Measurements from ENCODE around the gene CYTH3. TPM values are rescaled to one million over a fixed set of nuclear protein-coding genes. Genes with fewer than 3 reads are reported as not detected.
"Not testable (repeated sequence)": the region's sequence is repeated elsewhere in the genome, so short reads cannot be mapped to it uniquely, and the experiment has no call there.

The CYTH3 gene
- total and polyA plus RNA-seq, 2 donors (not counting 3 experiments of a cell fraction or from before 2014, with no cell fraction given): 8.6 to 11.2 TPM

DNA sequence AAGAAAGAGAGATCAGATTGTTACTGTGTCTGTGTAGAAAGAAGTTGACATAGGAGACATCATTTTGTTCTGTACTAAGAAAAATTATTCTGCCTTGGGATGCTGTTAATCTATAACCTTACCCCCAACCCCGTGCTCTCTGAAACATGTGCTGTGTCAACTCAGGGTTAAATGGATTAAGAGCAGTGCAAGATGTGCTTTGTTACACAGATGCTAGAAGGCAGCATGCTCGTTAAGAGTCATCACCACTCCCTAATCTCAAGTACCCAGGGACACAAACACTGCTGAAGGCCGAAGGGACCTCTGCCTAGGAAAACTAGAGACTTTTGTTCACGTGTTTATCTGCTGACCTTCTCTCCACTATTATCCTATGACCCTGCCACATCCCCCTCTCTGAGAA is 49.0 kb downstream of the CYTH3 start:
- CTCF ChIA-PET; dilution Hi-C loops (cut with MboI; ENCODE audit: extremely low pct_ligation_motif_present, low sequenced_read_pairs): not testable (repeated sequence)

DNA sequence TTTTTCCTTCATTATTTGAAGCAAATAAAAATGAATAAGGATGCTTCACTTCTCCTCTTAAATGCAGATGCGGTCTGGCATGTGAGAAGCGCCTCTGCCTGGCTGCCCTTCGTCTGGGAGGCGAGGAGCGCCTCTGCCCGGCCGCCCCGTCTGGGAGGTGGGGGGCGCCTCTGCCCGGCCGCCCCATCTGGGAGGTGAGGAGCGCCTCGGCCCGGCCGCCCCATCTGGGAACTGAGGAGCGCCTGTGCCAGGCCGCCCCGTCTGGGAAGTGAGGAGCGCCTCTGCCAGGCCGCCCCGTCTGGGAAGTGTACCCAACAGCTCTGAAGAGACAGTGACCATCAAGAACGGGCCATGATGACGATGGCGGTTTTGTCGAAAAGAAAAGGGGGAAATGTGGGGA is 49.4 kb downstream of the CYTH3 start:
- H3K9me1 ChIP-seq (replicated peaks; ENCODE audit: control insufficient read depth, extremely low read depth, insufficient read depth, low read length); H3K79me2 ChIP-seq (ENCODE audit: control insufficient read depth, insufficient read depth, low read length); H3K9ac ChIP-seq (replicated peaks; ENCODE audit: extremely low read depth, insufficient read depth, low read length); POLR2A ChIA-PET; H3K36me3 ChIP-seq (ENCODE audit: control insufficient read depth in 2 of 2, extremely low read depth in 1 of 2, insufficient read depth in 2 of 2, low read length in 2 of 2); DNase-seq (ENCODE audit: low read depth, low spot score); H4K20me1 ChIP-seq (replicated peaks; ENCODE audit: control insufficient read depth, extremely low read depth, insufficient read depth, low read length); H3K4me1 ChIP-seq (ENCODE audit: control insufficient read depth, extremely low read depth, insufficient read depth, low read length); H3K9me3 ChIP-seq (replicated peaks; ENCODE audit: control insufficient read depth, insufficient read depth, low read length); H3K4me2 ChIP-seq (ENCODE audit: insufficient read depth, low read length); BruUV-seq (replicated peaks); H3K4me3 ChIP-seq (replicated peaks in 1 of 3; ENCODE audit: insufficient read depth in 1 of 3, low read depth in 1 of 3, low read length in 3 of 3); H2AFZ ChIP-seq (ENCODE audit: low read depth, low read length); H3K27me3 ChIP-seq (ENCODE audit: control insufficient read depth in 2 of 2, insufficient read depth in 2 of 2, low read length in 2 of 2); dilution Hi-C loops (cut with MboI; ENCODE audit: extremely low pct_ligation_motif_present, low sequenced_read_pairs); FAIRE-seq; H3K27ac ChIP-seq (ENCODE audit: insufficient read depth, low read depth, low read length); intact Hi-C loops (cut with micrococcal nuclease): not testable (repeated sequence)
- CTCF ChIA-PET: interaction anchor here (1.3 kb wide), 1 partner anchor 63 kb away, joined by 3 read pairs; no protein-coding TSS in a partner anchor

More for the DNA sequence above, 49.0 kb downstream of the CYTH3 start:
- H3K27me3 ChIP-seq (ENCODE audit: control insufficient read depth in 2 of 2, insufficient read depth in 2 of 2, low read length in 2 of 2); H2AFZ ChIP-seq (ENCODE audit: low read depth, low read length); H3K27ac ChIP-seq (ENCODE audit: insufficient read depth, low read depth, low read length); intact Hi-C loops (cut with micrococcal nuclease); BruUV-seq (replicated peaks); DNase-seq (ENCODE audit: low read depth, low spot score); FAIRE-seq; H3K79me2 ChIP-seq (ENCODE audit: control insufficient read depth, insufficient read depth, low read length); H4K20me1 ChIP-seq (replicated peaks; ENCODE audit: control insufficient read depth, extremely low read depth, insufficient read depth, low read length); H3K4me1 ChIP-seq (ENCODE audit: control insufficient read depth, extremely low read depth, insufficient read depth, low read length); H3K9me1 ChIP-seq (replicated peaks; ENCODE audit: control insufficient read depth, extremely low read depth, insufficient read depth, low read length); H3K36me3 ChIP-seq (ENCODE audit: control insufficient read depth in 2 of 2, extremely low read depth in 1 of 2, insufficient read depth in 2 of 2, low read length in 2 of 2); POLR2A ChIA-PET; H3K9me3 ChIP-seq (replicated peaks; ENCODE audit: control insufficient read depth, insufficient read depth, low read length); H3K9ac ChIP-seq (replicated peaks; ENCODE audit: extremely low read depth, insufficient read depth, low read length); H3K4me2 ChIP-seq (ENCODE audit: insufficient read depth, low read length); H3K4me3 ChIP-seq (replicated peaks in 1 of 3; ENCODE audit: insufficient read depth in 1 of 3, low read depth in 1 of 3, low read length in 3 of 3): not testable (repeated sequence)

Data from endothelial cell of umbilical vein (primary cell).